GM18519 (cell line): ENCODE data around the gene PIK3CD.
"Not testable (repeated sequence)": the region's sequence is repeated elsewhere in the genome, so short reads cannot be mapped to it uniquely, and the experiment has no call there.

Source experiments
- ATAC-seq: cut with Tn5 transposase; IDR thresholded peaks from one replicate; pipeline ENCODE4 v1.9.1; 2021; ENCODE audit warnings: mild to moderate bottlenecking, moderate library complexity; ENCODE audit not compliant: unreplicated experiment, low FRiP score

The PIK3CD gene

DNA sequence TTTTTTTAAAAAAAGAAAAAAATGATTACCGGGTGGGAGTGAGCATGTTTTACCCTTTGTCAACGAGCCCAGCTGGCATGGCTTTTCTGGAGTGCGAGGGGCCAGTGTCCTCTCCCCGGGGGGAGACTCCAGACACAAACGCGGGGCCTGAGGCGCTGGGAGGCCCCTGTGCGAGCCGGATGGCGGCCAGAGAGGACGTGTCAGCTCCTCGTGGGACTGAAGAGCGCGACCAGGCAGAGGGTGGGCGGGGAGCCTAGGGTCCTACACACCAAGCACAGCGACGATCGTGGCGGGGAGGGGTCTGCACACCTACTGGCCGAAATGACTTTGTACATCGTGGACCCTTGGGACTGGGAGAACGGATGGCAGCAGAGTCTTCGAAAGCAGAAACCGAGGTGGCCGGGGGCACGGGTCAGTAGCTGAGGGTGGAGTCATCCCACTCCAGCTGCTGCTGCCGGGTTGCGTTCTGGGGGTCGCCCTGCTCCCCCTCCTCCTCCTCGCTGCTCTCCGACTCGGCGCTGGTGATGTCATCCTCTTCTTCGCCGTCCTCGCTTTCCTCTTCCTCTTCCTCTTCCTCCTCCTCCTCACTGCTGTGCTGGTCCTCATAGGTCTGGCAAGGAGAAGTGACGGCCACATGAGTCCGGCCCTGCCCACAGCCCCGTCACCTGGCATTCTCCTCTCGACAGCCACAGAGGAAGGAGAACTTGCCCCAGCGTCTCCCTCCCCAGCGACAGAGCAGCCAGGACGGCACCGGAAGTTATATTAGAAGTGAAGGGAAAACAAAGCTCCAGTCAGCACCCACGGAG, 78.8 kb downstream of the PIK3CD start:
- no peak for ATAC-seq

DNA sequence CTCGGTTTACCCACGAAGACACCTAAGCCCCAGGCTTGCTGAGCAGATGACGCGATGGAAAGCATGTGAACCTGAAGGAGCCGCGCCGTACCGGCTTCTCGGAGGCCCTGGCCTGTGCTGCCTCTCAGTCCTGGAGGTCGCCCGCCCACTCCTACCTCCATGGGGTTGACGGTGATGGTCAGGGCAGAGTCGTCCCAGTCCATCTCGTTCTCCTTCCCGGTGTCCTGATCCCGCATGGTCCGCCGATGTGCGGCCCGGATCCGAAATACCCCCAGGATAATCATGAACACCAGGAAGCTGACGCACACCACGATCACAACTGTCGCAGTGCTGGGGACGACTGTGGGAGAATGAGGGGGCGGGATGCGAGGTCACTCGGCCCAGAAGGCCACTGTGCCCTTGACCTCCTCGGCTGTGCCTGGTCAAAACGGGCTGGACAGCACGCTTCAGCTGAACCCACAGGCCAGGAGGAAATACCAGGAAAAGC, 79.6 kb downstream of the PIK3CD start:
- no peak for ATAC-seq

DNA sequence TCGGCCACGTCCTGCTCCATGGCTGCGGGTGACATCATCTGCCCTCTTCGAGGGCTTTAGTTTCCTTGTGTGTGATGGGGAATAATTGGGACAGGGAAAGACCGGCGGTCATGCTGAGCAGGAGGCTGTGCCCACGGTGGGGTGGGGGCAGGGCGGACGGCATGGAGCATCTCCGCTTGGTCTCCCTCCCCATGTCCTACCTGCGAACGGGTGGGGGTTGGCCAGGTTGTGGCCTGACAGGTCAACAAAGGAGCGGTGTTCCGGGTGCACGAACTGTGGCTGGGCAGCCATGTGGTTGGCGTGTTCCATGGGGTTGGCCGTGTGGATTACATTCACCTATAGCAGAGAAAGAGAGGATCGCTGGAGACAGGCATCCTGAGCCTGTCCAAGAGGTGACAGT, 80.0 kb downstream of the PIK3CD start:
- no peak for ATAC-seq

DNA sequence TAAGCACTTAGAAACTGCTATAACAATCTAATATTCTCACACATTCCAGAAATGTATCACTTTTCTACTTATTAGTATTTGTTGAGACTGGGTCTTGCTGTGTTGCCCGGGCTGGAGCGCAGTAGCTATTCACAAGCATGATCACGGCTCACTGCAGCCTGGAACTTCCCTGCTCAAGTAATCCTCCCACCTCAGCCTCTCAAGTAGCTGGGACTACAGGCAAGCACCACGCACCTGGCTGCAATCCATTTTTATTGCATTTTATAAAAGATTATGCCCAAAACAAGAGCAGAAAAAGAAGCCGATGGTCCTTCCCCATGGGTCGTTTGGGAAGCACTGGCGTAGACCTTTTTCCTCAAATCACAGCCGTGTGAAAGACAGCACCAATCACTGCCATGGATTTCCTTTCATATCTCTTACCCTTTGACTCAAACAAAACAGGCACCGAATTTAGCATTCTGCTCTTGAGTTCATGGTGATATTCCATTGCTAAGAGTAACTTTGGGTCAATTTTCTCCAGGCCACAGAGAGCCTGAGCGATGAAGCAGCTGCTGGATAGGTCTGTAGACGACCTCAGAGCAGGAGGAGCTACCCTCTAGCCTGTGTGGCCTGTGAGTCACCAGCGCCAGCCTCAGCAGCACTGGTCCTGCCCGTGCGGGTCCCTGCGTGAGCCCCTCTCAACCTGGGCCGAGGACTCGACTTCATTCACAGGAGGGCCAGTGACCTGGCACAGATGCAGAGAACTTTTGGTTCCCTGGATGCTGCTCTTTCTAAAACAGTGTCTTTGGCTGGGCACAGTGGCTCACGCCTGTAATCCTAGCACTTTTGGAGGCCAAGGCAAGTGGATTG, 80.8 kb downstream of the PIK3CD start:
- no peak for ATAC-seq

DNA sequence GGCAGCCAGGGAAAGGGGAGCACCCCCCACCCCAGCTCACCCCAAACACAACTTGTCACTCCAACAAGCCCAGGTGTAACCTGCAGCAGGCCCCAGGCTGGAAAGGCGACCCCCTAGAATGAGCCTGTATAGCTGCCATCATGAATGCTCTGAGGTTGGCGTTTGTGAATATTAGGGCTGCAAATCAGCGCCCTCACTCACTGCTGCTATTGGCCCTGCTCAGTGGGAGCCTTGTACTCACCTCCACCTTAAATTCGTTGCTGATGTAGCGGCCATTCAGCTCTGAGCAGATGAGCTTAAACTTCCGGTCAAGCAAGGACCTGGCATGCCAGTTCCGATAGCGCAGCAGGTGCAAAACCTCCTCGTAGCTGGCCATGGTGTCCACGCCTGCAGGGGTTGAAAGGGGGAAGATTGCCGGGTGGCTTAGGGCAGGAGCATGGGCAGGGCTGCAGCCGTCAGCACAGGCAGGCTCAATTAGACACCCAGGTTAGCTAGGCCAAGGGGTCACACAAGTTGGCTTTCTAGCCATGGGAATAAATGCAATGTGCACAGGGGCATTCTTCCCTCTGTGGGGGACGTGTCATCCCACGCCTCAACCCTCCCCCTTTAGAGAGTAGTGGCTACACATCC, 81.7 kb downstream of the PIK3CD start:
- ATAC-seq, result no peak

DNA sequence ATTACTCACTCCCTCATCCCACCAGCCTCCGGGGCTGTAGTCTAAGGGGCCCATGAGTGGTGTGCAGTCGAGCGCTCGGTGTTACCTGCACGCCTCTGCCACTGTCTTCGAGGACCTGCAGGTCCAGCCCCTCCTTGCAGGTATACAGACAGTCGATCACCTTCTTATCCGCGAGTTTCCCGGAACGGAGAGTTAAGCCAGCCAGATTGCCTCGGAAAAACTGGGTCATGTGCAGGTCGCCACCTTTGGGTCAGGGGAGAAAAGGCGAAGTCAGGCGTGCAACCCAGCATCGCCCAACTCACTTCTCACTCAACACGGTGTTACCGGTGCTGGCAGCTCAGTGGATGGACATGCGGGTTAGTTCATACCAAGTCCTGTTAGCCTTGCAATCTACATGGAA, 84.3 kb downstream of the PIK3CD start:
- no peak for ATAC-seq

DNA sequence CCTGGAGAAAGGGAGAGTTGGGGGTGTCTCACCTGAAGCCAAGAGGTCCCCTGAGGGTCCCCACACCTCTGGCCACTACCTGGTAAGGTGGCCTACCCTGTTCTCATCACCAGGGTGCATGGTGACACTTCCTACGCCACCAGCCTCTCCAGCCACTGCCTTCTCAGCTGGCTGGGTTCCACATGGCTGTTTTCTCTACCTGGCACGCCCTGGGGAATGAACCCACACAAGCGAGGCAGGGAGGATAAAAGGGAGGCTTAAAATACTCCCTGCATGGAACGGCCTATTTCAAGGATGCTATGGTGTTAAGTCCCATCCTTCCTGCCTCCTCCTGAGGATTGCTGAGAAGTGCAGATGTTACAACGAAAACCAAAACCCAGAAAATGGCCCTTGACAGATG, 84.7 kb downstream of the PIK3CD start:
- no peak for ATAC-seq

DNA sequence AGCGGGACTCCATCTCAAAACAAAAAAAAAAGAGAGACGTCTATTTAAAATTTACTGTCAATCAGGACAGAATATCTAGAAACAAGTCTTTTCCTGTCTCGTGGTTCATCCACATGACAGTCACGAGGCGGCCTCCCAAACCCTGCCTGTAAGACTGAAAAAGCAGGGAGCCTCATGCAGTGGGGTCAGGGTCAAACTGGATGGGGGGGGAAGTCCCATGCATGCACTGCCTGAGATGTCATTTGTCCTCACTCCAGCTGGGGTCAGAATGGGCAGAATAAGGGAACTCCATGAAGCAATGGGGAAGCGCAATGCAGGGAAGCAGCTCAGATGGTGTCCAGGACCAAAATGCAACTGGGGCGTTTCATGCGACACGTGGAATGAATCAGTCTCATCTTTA, 85.5 kb downstream of the PIK3CD start:
- ATAC-seq, result no peak

DNA sequence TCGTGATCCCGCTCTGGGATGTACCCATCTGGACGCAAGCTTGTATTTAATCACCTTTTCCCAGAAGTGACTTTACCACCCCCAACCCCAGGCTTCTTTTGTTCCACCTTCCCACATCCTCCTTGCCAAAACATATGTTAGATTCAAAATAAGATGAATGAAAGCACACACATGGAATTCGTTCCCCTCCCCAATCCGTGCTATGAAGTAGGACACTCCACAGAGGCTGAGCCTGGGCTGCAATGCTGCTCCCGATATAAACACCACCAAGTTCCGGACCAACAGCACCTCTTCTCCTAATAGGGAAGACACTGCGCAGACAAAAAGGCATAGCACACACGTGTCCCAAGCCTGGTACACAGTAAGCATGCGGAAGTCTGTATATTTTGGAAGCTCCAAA, 86.1 kb downstream of the PIK3CD start:
- ATAC-seq, result no peak

DNA sequence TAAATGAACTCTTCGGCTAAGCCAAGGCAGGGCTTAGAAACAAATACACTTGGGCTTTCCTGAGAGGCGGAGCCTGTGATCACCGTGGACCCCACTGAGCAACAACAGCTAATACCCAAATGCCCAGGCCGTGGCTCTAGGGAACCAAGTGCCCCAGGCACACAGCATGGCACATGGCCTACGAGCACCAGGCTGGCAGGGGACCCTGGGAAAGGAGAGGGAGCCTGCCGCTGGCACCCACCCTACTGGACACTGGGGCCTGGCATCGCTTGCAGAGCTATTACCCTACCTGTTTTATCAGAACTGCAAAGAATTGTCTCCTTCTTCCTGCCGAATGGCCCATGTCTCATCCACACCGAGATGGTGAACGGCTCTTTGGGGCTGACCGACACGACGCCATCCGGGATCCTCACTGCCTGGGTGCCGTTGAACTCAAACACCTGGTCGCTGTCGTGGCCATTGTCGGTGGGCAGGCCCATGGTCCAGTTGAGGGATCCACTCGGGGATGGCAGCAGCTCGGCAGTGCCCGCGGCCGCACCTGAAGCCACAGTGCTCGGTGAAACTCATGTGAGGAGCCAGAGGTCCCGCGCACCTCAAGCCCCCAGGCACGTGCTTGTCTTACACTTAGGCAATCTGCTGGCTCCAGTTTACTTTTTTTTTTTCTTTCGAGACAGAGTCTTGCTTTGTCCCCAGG, 92.7 kb downstream of the PIK3CD start:
- ATAC-seq, result no peak

DNA sequence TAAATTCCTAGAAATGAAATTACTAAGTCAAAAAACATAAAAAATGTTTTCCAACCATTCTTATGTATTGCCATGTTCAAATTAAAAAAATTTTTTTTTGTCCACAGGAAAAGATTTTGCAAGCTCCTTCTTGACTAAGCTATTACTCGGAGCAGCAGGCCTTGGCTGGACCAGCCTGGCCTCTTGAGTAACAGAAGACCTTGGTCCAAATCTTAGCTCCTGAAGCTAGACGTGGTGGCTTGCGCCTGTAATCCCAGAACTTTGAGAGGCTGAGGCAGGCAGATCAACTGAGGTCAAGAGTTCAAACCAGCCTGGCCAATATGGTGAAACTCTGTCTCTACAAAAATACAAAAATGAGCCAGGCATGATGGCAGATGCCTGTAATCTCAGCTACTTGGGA, 94.7 kb downstream of the PIK3CD start:
- ATAC-seq, result no peak

DNA sequence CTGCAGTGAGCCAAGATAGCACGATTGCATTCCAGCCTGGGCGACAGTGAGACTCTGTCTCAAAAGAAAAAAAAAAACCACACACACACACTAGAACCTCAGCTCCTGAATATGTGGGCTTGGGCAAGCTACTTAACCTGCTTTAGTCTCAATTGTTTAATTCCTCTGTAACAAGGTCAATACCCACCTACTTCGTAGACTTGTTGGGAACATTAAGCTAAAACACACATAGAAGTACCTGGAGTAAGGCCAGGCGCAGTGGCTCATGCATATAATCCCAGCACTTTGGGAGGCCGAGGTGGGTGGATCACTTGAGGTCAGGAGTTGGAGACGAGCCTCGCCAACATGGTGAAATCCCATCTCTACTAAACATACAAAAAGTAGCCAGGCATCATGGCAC, 95.1 kb downstream of the PIK3CD start:
- no peak for ATAC-seq

DNA sequence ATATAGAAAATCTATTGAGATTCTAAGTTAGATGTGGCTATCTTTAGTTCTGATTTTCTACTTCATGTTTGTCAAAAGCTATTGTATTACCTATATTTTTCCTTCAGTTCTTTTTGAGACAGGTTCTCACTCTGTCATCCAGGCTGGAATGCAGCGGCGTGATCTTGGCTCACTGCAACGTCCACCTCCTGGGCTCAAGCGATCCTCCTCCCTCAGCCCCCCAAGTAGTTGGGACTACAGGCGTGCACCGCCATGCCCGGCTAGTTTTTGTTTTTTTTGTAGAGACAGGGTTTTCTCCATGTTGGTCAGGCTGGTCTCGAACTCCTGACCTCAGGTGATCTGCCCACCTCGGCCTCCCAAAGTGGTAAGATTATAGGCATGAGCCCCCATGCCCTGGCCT, 96.9 kb downstream of the PIK3CD start:
- not testable (repeated sequence) for ATAC-seq

DNA sequence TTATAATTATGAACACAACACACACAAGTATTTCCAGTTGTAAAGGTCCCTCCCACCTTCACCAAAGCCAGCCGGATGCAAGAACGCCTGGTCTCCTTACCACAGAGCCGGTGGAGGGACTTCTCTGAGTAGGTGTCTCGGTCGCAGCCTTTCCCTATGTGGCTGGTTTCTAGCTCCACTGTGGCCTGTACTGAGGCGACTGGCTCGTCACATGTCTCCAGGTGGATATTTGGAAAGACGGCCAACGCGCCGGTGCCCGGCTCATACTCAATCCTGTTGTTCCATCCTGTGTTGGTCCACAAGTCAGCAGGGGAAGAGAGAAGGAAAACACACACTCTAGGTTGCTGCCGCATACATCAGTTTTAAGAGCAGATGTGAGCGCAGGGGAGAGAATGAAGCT, 97.8 kb downstream of the PIK3CD start:
- no peak for ATAC-seq

DNA sequence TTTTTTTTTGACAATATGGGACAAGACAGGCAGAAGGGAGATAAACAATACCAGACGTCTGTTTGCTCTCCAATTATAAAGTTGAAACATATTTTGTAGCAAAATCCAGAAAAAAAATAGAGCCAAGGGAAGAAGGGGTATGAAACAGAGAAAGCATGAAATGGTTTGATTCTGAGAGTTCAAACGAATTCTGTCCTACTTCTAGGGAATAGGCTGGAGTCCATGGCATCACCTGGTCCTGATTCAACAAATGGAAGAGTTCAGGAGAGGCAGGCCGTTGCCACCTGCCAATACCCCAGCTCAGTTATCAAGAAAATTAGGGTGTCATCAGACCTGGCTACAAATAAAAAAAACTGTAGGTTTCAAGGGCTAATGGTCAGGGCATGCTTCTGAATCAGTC, 100.4 kb downstream of the PIK3CD start:
- ATAC-seq, result no peak

DNA sequence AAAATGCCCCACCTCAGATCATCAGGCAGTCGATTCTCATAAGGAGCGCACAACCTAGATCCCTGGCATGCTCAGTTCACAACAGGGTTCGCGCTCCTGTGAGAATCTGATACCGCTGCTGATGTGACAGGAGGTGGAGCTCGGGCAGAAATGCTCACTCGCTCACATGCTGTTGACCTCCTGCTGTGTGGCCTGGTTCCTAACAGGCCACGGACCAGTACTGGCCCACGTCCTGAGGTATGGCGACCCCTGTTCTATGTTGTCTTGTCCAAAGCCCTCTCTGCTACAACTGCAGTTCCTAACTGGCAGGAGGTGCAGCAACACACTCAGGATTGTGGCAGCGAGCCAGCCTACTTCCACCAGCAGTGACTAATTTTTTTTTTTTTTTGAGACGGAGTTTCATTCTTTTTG, 101.6 kb downstream of the PIK3CD start:
- ATAC-seq, result no peak

DNA sequence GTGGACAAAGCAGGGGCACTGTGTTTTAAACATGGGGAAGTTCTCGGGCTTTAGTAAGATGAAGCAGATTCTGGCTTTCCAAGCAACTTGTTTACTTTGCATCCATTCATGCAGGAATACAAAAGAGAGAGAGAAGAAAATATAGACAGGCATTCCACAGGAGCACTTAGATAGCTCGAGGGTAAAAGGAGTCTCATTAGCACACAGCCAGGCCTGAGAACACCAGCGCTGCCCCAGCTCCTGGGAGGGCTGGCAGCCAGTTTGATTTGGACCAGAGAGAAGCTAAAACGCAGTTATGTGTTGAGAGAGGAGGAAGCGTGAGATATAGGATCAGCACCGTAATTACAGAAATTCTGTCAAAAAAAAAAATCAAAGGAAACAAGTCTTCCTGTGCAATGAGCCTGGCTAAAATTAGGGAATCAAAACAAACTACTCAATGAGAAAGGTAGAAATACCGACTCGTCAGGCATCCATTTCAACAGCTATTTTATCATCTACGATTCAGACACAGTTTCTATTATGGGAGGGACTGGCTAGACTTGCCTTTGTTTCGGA, 104.0 kb downstream of the PIK3CD start:
- ATAC-seq, result no peak

DNA sequence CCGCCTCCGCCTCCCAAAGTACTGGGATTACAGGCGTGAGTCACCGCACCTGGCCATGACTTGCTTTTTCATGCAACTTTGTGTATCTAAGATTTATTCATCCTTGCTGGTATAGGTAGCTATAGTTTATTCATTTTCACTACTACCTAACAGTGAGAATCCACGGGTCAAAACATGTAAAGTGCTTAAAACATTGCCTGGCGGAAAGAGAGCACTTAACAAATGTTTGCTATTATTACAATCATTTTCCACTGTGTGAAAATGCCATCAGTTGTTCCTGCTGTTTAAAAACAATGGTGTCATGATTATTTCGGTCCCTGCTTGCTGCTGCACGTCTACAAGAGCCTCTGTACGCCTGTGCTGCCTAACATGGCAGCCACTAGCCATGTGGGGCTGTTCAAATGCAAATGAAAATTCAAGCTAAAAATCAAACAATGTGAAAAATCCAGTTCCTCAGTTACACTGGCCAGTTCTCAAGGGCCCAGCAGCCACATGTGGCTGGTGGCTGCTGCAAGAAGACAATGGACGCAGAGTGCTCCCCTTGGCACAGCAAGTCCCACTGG, 107.1 kb downstream of the PIK3CD start:
- no peak for ATAC-seq

DNA sequence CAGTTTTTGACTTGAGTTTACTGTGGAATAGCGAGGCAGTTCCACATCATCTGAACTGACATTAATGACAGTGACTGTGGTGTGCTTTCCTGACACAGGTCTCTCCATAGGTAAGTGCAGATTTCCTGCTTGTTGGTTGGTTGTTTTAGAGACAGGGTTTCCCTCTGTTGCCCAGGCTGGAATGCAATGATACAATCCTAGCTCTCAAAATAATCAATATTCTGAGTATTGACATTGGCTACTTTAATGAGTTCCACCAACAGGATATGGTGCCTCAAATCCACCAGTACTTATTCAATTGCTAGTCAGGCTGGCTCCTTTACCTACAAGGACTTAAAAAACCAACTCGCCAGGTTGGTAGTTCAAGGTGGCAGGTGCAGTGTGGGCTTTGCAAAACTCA, 108.4 kb downstream of the PIK3CD start:
- ATAC-seq, result no peak

DNA sequence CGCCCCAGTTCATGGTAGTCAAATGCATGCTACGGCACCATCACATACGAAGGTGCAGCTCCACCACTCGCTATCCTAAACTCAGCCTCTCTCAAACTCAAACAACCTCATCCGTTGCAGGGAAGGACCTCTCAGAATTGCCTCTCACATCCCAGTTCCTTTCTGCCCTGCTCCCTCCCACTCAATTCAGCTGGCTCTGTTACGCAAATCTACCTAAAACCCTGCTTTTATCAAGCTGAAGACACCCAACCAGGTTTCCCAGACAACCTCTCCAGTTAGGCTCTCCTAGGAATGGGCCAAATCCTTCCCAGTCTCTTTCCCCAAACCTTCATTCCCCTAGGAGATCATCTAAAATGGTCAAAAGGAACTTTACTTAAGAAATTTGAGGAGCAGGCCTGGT, 109.3 kb downstream of the PIK3CD start:
- no peak for ATAC-seq
